HCT116 (cell line): ENCODE results near the gene HSPA1A. TPM values are rescaled to one million over a fixed set of nuclear protein-coding genes. Genes with fewer than 3 reads are reported as not detected.

ENCODE experiments used
- ATAC-seq: fragments of 200-7000 bp; cut with Tn5 transposase; 2 replicates; pipeline ENCODE4 v1.9.1; 2020; ENCODE audit warnings: mild to moderate bottlenecking, moderate library complexity
- BruUV-seq: library from RNA; stranded (reverse); fragments of 400-500 nt; replicated peaks from 2 replicates; lab custom pipeline; 2021; lab: Mats Ljungman, UMichigan
- CTCF ChIA-PET: fragments of 300-600 bp; sonication (Branson Sonifier 250); formaldehyde crosslinking; loops from one replicate; lab custom pipeline; 2021; ENCODE audit warnings: antibody characterized with exemption; lab: Charles Lee
- POLR2A ChIA-PET: fragments of 300-600, 350-600 bp; sonication (Branson Sonifier 250); formaldehyde crosslinking; loops from one replicate; lab custom pipeline; 2021; ENCODE audit warnings: antibody characterized with exemption; lab: Charles Lee
- RAD21 ChIA-PET, 2 experiments: fragments of 300-600 bp; sonication (Branson Sonifier 250); formaldehyde crosslinking; loops; one replicate each; lab custom pipeline; 2023; ENCODE audit warnings: low total read pairs in 2 of 2; ENCODE audit not compliant: uncharacterized antibody in 2 of 2, unreplicated experiment in 2 of 2, low non-redundant PET in 1 of 2; lab: Charles Lee
- DNase-seq: peaks from one replicate; pipeline ENCODE4 v3.0.0-alpha.2; 2010; ENCODE audit warnings: low read depth, low spot score
- H2AFZ ChIP-seq: fragments of 200-600 bp; shearing (Covaris generic), sonication (generic); 2 replicates; pipeline ENCODE4 v1.6.1; 2017; ENCODE audit warnings: low read depth, mixed run types, mixed read lengths, antibody characterized with exemption, low read length; ENCODE audit not compliant: poor library complexity, severe bottlenecking
- H3K27ac ChIP-seq: 2 replicates; pipeline ENCODE4 v1.5.1; 2012; ENCODE audit warnings: low read depth, low read length
- H3K27me3 ChIP-seq: fragments of 200-600 bp; sonication (generic); 2 replicates; pipeline ENCODE4 v1.6.1; 2016; ENCODE audit warnings: mixed run types, low read length, mixed read lengths; ENCODE audit not compliant: insufficient read depth
- H3K36me3 ChIP-seq, 2 experiments: fragments of 200-500 bp in 1 of 2; fragments of 200-600 bp in 1 of 2; sonication (Bioruptor generic) in 1 of 2; sonication (generic) in 1 of 2; 2 replicates each; pipeline versions ENCODE4 v1.5.1 to v1.6.1; 2014 to 2016; ENCODE audit warnings: low read length in 2 of 2, inconsistent platforms in 1 of 2, mixed read lengths in 1 of 2, mixed run types in 1 of 2; ENCODE audit not compliant: insufficient read depth in 2 of 2, control insufficient read depth in 1 of 2
- H3K4me1 ChIP-seq, 2 experiments: fragments of 200-600 bp in 1 of 2; sonication (generic) in 1 of 2; 2 replicates each; pipeline versions ENCODE4 v1.5.1 to v1.6.1; 2012 to 2017; ENCODE audit warnings: low read length in 2 of 2, inconsistent platforms in 1 of 2, mild to moderate bottlenecking in 1 of 2, mixed read lengths in 1 of 2, mixed run types in 1 of 2, moderate library complexity in 1 of 2; ENCODE audit not compliant: insufficient read depth in 2 of 2, control insufficient read depth in 1 of 2
- H3K4me2 ChIP-seq: fragments of 200-600 bp; sonication (generic); 2 replicates; pipeline ENCODE4 v1.6.1; 2017; ENCODE audit warnings: mixed run types, low read length, mixed read lengths
- H3K4me3 ChIP-seq, 2 experiments: fragments of 200-600 bp in 1 of 2; sonication (generic) in 1 of 2; replicated peaks in 1 of 2; 2 replicates each; pipeline ENCODE4 v1.5.1; 2011 to 2016; ENCODE audit warnings: low read length in 2 of 2, control low read depth in 1 of 2, low read depth in 1 of 2, mild to moderate bottlenecking in 1 of 2, mixed read lengths in 1 of 2, mixed run types in 1 of 2
- H3K79me2 ChIP-seq: fragments of 200-600 bp; sonication (generic); 2 replicates; pipeline ENCODE4 v1.6.1; 2017; ENCODE audit warnings: mild to moderate bottlenecking, mixed run types, low read length, moderate library complexity, mixed read lengths; ENCODE audit not compliant: insufficient read depth
- H3K9ac ChIP-seq: fragments of 200-600 bp; sonication (generic); 2 replicates; pipeline ENCODE4 v1.6.1; 2016; ENCODE audit warnings: low read length, mixed read lengths
- H3K9me2 ChIP-seq: fragments of 200-600 bp; sonication (generic), shearing (Covaris generic); 2 replicates; pipeline ENCODE4 v1.6.1; 2017; ENCODE audit warnings: mixed run types, mild to moderate bottlenecking, moderate library complexity; ENCODE audit not compliant: insufficient read depth
- H3K9me3 ChIP-seq, 2 experiments: fragments of 200-500 bp in 1 of 2; fragments of 200-600 bp in 1 of 2; sonication (Bioruptor generic) in 1 of 2; sonication (generic) in 1 of 2; 2 replicates each; pipeline ENCODE4 v1.6.1; 2014 to 2017; ENCODE audit warnings: low read length in 2 of 2, mixed read lengths in 2 of 2, inconsistent platforms in 1 of 2, low read depth in 1 of 2, mild to moderate bottlenecking in 1 of 2, mixed run types in 1 of 2, moderate library complexity in 1 of 2; ENCODE audit not compliant: control insufficient read depth in 1 of 2, insufficient read depth in 1 of 2
- H4K20me1 ChIP-seq: fragments of 200-600 bp; sonication (generic), shearing (Covaris generic); 2 replicates; pipeline ENCODE4 v1.6.1; 2017; ENCODE audit warnings: mixed run types, mild to moderate bottlenecking, moderate library complexity; ENCODE audit not compliant: insufficient read depth
- ATF3 ChIP-seq: IDR thresholded peaks from 2 replicates; pipeline ENCODE4 v1.6.1; 2012
- CEBPB ChIP-seq: IDR thresholded peaks from 2 replicates; pipeline ENCODE4 v1.6.1; 2012; ENCODE audit warnings: low read depth
- CTCF ChIP-seq, 3 experiments: fragments of 200-600 bp in 1 of 3; sonication (generic) in 1 of 3; IDR thresholded peaks in 2 of 3; conservative IDR thresholded peaks in 1 of 3; 2 replicates each; pipeline ENCODE4 v1.5.1; 2012 to 2017; ENCODE audit warnings: low read depth in 2 of 3, low read length in 2 of 3, antibody characterized with exemption in 1 of 3, borderline replicate concordance in 1 of 3, control low read depth in 1 of 3, mild to moderate bottlenecking in 1 of 3, mixed read lengths in 1 of 3, mixed run types in 1 of 3, moderate library complexity in 1 of 3; ENCODE audit not compliant: insufficient read depth in 1 of 3
- EGR1 ChIP-seq: IDR thresholded peaks from 2 replicates; pipeline ENCODE4 v1.6.1; 2012; ENCODE audit warnings: low read depth
- ELF1 ChIP-seq: IDR thresholded peaks from 2 replicates; pipeline ENCODE4 v1.6.1; 2012; ENCODE audit warnings: low read depth, borderline replicate concordance
- EZH2 ChIP-seq: fragments of 200-600 bp; sonication (generic); IDR thresholded peaks from 2 replicates; pipeline ENCODE4 v1.6.1; 2017; ENCODE audit warnings: antibody characterized with exemption, mixed run types
- FOSL1 ChIP-seq: IDR thresholded peaks from 2 replicates; pipeline ENCODE4 v1.6.1; 2012; ENCODE audit warnings: low read depth
- JUND ChIP-seq: IDR thresholded peaks from 2 replicates; pipeline ENCODE4 v1.6.1; 2012
- MAX ChIP-seq: IDR thresholded peaks from 2 replicates; pipeline ENCODE4 v1.6.1; 2012
- POLR2AphosphoS5 ChIP-seq: IDR thresholded peaks from 2 replicates; pipeline ENCODE4 v1.6.1; 2011; ENCODE audit warnings: mild to moderate bottlenecking, low read depth, low read length, moderate library complexity
- RAD21 ChIP-seq: IDR thresholded peaks from 2 replicates; pipeline ENCODE4 v1.6.1; 2012; ENCODE audit warnings: low read depth, mild to moderate bottlenecking
- SIN3A ChIP-seq: IDR thresholded peaks from 2 replicates; pipeline ENCODE4 v1.6.1; 2012; ENCODE audit warnings: low read depth
- SP1 ChIP-seq: IDR thresholded peaks from 2 replicates; pipeline ENCODE4 v1.6.1; 2012; ENCODE audit warnings: low read depth
- SRF ChIP-seq: IDR thresholded peaks from 2 replicates; pipeline ENCODE4 v1.6.1; 2012; ENCODE audit warnings: low read depth
- TCF7L2 ChIP-seq: IDR thresholded peaks from 2 replicates; pipeline ENCODE4 v1.7.0; 2011; ENCODE audit warnings: borderline replicate concordance, inconsistent platforms; ENCODE audit not compliant: insufficient read depth, insufficient read length; ENCODE audit errors: extremely low read depth
- YY1 ChIP-seq: IDR thresholded peaks from 2 replicates; pipeline ENCODE4 v1.6.1; 2011; ENCODE audit warnings: low read length, low read depth, moderate library complexity, mild to moderate bottlenecking; ENCODE audit not compliant: insufficient replicate concordance; ENCODE audit errors: extremely low read depth
- ZFX ChIP-seq: fragments of 450-650 bp; IDR thresholded peaks from 2 replicates; pipeline ENCODE4 v1.6.1; 2017
- ZNF274 ChIP-seq: fragments of 200-500 bp; sonication (Bioruptor generic); IDR thresholded peaks from 2 replicates; pipeline ENCODE4 v1.6.1; 2014; ENCODE audit warnings: mild to moderate bottlenecking, low read depth, low read length, inconsistent platforms
- intact Hi-C: fragments of 100-400 bp; cut with micrococcal nuclease; formaldehyde crosslinking; loops from 2 replicates; pipeline ENCODE4 v1.10.0; 2022
- total RNA-seq: library from RNA; stranded (reverse); gene quantifications from one replicate; pipeline ENCODE4 v1.2.1, GENCODE V29; 2021; ENCODE audit not compliant: unreplicated experiment

HSPA1A gene
- total RNA-seq, 1 experiment from 2014 or later = 5.0 TPM

GRCh38 chr6:31792090-31792374, 23.3 kb upstream of the HSPA1A start:
- H3K27ac ChIP-seq = peak overlapping the region; percentile 98
- H3K79me2 ChIP-seq = peaks cover 65% of the 10 kb centered on the region
- BruUV-seq = no TSS peak
- DNase-seq (no peak), ATAC-seq (no peak)
- H4K20me1 ChIP-seq = 0 out of 2 replicates have a peak, but pooled peaks cover 5% of the 10 kb centered on the region
- H3K9me3 ChIP-seq = no peaks in the 10 kb centered on the region
- intact Hi-C loops = no loop called here
- ChIA-PET CTCF (interaction anchor here (1.2 to 1.8 kb wide), 3 partner anchors 19 to 33 kb away, joined by 3 to 9 read pairs (median 7); no protein-coding TSS in a partner anchor), RAD21 (no interaction called here), POLR2A (interaction anchor here (1.9 to 2.1 kb wide), 2 partner anchors 35 to 47 kb away, joined by 6 read pairs; partner anchors contain the start of gene HSPA1B)
- no peaks in the 10 kb centered on the region for H3K27me3 ChIP-seq
- H3K4me1 ChIP-seq = peaks cover 24 to 45% of the 10 kb centered on the region in 2 experiments
- H3K9me2 ChIP-seq = no peaks in the 10 kb centered on the region
- TF ChIP-seq SP1 = no peak
- H3K4me2 ChIP-seq = peak overlapping the region; percentile 99
- H2AFZ ChIP-seq = no peak overlapping the region
- peaks cover 17 to 24% of the 10 kb centered on the region in 2 experiments; a peak in 3 of 4 replicates for H3K36me3 ChIP-seq
- H3K4me3 ChIP-seq = peak overlapping the region; percentile 51 to 93
- peak overlapping the region; percentile 59 for H3K9ac ChIP-seq

- Histone ChIP-seq H2AFZ (no peak overlapping the region), H3K9me3 (no peaks in the 10 kb centered on the region), H4K20me1 (0 out of 2 replicates have a peak, but pooled peaks cover 5% of the 10 kb centered on the region), H3K79me2 (peaks cover 65% of the 10 kb centered on the region), H3K9me2 (no peaks in the 10 kb centered on the region), H3K27me3 (no peaks in the 10 kb centered on the region), H3K4me2 (peak overlapping the region; percentile 99), H3K9ac (peak overlapping the region; percentile 59), H3K4me1 (peaks cover 24 to 45% of the 10 kb centered on the region in 2 experiments), H3K4me3 (peak overlapping the region; percentile 51 to 93), H3K36me3 (peaks cover 13 to 24% of the 10 kb centered on the region in 2 experiments; a peak in 3 of 4 replicates), H3K27ac (peak overlapping the region; percentile 98)
- RAD21 ChIA-PET = interaction anchor here in 1 of 2 experiments (0.8 kb wide), 1 partner anchor 17 kb away, joined by 3 read pairs; no protein-coding TSS in a partner anchor
- peak; percentile 57 for ATAC-seq
- intact Hi-C loops = no loop called here
- DNase-seq = peak; percentile 81
- CTCF ChIA-PET = no interaction called here
- BruUV-seq = no TSS peak
- POLR2A ChIA-PET = interaction anchor here (2.1 kb wide), 1 partner anchor 35 kb away, joined by 6 read pairs; the partner anchor contains the start of gene HSPA1B
- TF ChIP-seq ATF3 (no peak), EZH2 (no peak), EGR1 (no peak), CTCF (IDR thresholded peaks at IDR 0.05 in 2 of 3, conservative IDR thresholded peaks at IDR 0.05 in 1 of 3; ENCODE audit: borderline replicate concordance in 1 of 3, insufficient read depth in 1 of 3, low read depth in 2 of 3, low read length in 2 of 3) (no peak), MAX (peak; percentile 86), JUND (peak; percentile 55; the same call in 1 of the 2 replicates), ZFX (no peak), SRF (no peak), FOSL1 (peak; percentile 58), RAD21 (0 out of 2 replicates have a peak, but pooled peaks have one; percentile 9), TCF7L2 (no peak), CEBPB (no peak), SIN3A (peak; percentile 78), ELF1 (no peak; the same call in 1 of the 2 replicates), ZNF274 (no peak), YY1 (no peak), POLR2AphosphoS5 (peak; percentile 83)
These were observed 22.6 kb upstream of the HSPA1A start for GRCh38 chr6:31792761-31793171.
